ENCODE data around the gene COL15A1.

GRCh38 chr9:98962181-98962560 is 18.5 kb downstream of the COL15A1 start:
- TF ChIP-seq POLR2A (IDR thresholded peaks at IDR 0.05), result no peak
- TF ChIP-seq CTCF (IDR thresholded peaks at IDR 0.05 in 8 of 11, conservative IDR thresholded peaks at IDR 0.05 in 3 of 11), result no peak

All from spleen (tissue), 7 donors.